H1 (cell line): ENCODE results near the gene ANKRD34B. TPM values are rescaled to one million over a fixed set of nuclear protein-coding genes. Genes with fewer than 3 reads are reported as not detected.
"Not testable (repeated sequence)": the region's sequence is repeated elsewhere in the genome, so short reads cannot be mapped to it uniquely, and the experiment has no call there.

ENCODE experiments used
- CTCF ChIA-PET: fragments of 300-600 bp; sonication (Branson Sonifier 250); formaldehyde crosslinking; loops from one replicate; lab custom pipeline; 2021; ENCODE audit not compliant: partially characterized antibody; lab: Charles Lee
- POLR2A ChIA-PET: fragments of 300-600 bp; sonication (Branson Sonifier 250); formaldehyde crosslinking; loops from one replicate; lab custom pipeline; 2021; ENCODE audit warnings: inconsistent platforms; ENCODE audit not compliant: partially characterized antibody; lab: Charles Lee
- DNase-seq, 2 experiments: peaks; one replicate each; pipeline versions ENCODE4 v3.0.0 to v3.0.0-alpha.2; 2010 to 2022; ENCODE audit warnings: low spot score in 2 of 2, low read depth in 1 of 2, mixed read lengths in 1 of 2
- FAIRE-seq: peaks from 2 replicates; lab custom pipeline; 2011; peaks lifted over from hg19 to GRCh38; lab: Jason Lieb, UNC
- H2AFZ ChIP-seq: 2 replicates; pipeline ENCODE4 v1.8.1; 2012; ENCODE audit warnings: low read length, inconsistent platforms
- H2AK5ac ChIP-seq: 2 replicates; pipeline ENCODE4 v1.6.1; 2013; ENCODE audit warnings: low read depth, low read length
- H2BK120ac ChIP-seq: replicated peaks from 2 replicates; pipeline ENCODE3; 2013; ENCODE audit warnings: low read depth, low read length, inconsistent platforms
- H2BK12ac ChIP-seq: 2 replicates; pipeline ENCODE4 v1.6.1; 2013; ENCODE audit warnings: low read depth, low read length
- H2BK15ac ChIP-seq: 2 replicates; pipeline ENCODE4 v1.6.1; 2013; ENCODE audit warnings: low read length
- H2BK20ac ChIP-seq: 2 replicates; pipeline ENCODE4 v1.6.1; 2013; ENCODE audit warnings: low read length
- H2BK5ac ChIP-seq: 2 replicates; pipeline ENCODE4 v1.6.1; 2013; ENCODE audit warnings: low read depth, low read length
- H3K14ac ChIP-seq: 2 replicates; pipeline ENCODE4 v1.6.1; 2013; ENCODE audit warnings: inconsistent platforms; ENCODE audit not compliant: insufficient read length
- H3K18ac ChIP-seq: 2 replicates; pipeline ENCODE4 v1.6.1; 2013; ENCODE audit warnings: low read length; ENCODE audit errors: extremely low read depth
- H3K23ac ChIP-seq: 2 replicates; pipeline ENCODE4 v1.6.1; 2013; ENCODE audit warnings: inconsistent platforms; ENCODE audit not compliant: insufficient read length
- H3K23me2 ChIP-seq: 2 replicates; pipeline ENCODE4 v1.6.1; 2013; ENCODE audit warnings: low read depth, low read length
- H3K27ac ChIP-seq: 2 replicates; pipeline ENCODE4 v1.6.1; 2011; ENCODE audit warnings: low read depth, low read length, inconsistent platforms
- H3K27me3 ChIP-seq, 4 experiments: replicated peaks in 1 of 4; 1 replicate in 1 of 4; 2 replicates in 3 of 4; pipeline versions ENCODE4 v1.6.1 to v1.8.1; 2011 to 2013; ENCODE audit warnings: low read length in 3 of 4, mild to moderate bottlenecking in 3 of 4, inconsistent platforms in 2 of 4, mixed read lengths in 2 of 4, moderate library complexity in 1 of 4; ENCODE audit not compliant: control insufficient read depth in 3 of 4, insufficient read depth in 3 of 4; ENCODE audit errors: extremely low read depth in 1 of 4
- H3K36me3 ChIP-seq, 4 experiments: 2 replicates each; pipeline versions ENCODE4 v1.6.1 to v1.8.1; 2011 to 2013; ENCODE audit warnings: mild to moderate bottlenecking in 4 of 4, low read length in 3 of 4, moderate library complexity in 2 of 4, control low read depth in 1 of 4, inconsistent platforms in 1 of 4; ENCODE audit not compliant: insufficient read depth in 4 of 4, control insufficient read depth in 2 of 4
- H3K4ac ChIP-seq: replicated peaks from 2 replicates; pipeline ENCODE3; 2013; ENCODE audit warnings: low read length, low read depth, mixed read lengths, inconsistent platforms; ENCODE audit not compliant: insufficient read length
- H3K4me1 ChIP-seq, 4 experiments: replicated peaks in 1 of 4; 1 replicate in 1 of 4; 2 replicates in 3 of 4; pipeline versions ENCODE4 v1.6.1 to v1.8.1; 2011 to 2013; ENCODE audit warnings: low read length in 3 of 4, inconsistent platforms in 2 of 4, mixed read lengths in 1 of 4; ENCODE audit not compliant: insufficient read depth in 4 of 4, control insufficient read depth in 3 of 4
- H3K4me2 ChIP-seq, 2 experiments: 2 replicates each; pipeline versions ENCODE4 v1.6.1 to v1.8.1; 2011 to 2013; ENCODE audit warnings: low read depth in 2 of 2, low read length in 2 of 2, control low read depth in 1 of 2, inconsistent platforms in 1 of 2, mild to moderate bottlenecking in 1 of 2; ENCODE audit not compliant: insufficient read depth in 1 of 2
- H3K4me3 ChIP-seq, 4 experiments: fragments of 200-600, 300-600 bp in 1 of 4; sonication (generic), shearing (Covaris generic), sonication (Bioruptor Twin) in 1 of 4; 2 replicates each; pipeline versions ENCODE4 v1.5.1 to v1.8.1; 2011 to 2016; ENCODE audit warnings: low read length in 4 of 4, low read depth in 3 of 4, control low read depth in 2 of 4, inconsistent platforms in 2 of 4, mild to moderate bottlenecking in 2 of 4, mixed read lengths in 1 of 4, moderate library complexity in 1 of 4; ENCODE audit not compliant: insufficient read depth in 2 of 4; ENCODE audit errors: extremely low read depth in 1 of 4
- H3K56ac ChIP-seq: replicated peaks from 2 replicates; pipeline ENCODE3; 2013; ENCODE audit warnings: low read depth, mild to moderate bottlenecking, mixed read lengths, low read length, inconsistent platforms; ENCODE audit not compliant: insufficient read length
- H3K79me1 ChIP-seq: 2 replicates; pipeline ENCODE4 v1.6.1; 2013; ENCODE audit warnings: low read depth, low read length, control low read depth
- H3K79me2 ChIP-seq, 2 experiments: 2 replicates each; pipeline versions ENCODE4 v1.6.1 to v1.8.1; 2012 to 2013; ENCODE audit warnings: low read length in 2 of 2, mild to moderate bottlenecking in 2 of 2, inconsistent platforms in 1 of 2; ENCODE audit not compliant: insufficient read depth in 2 of 2, control insufficient read depth in 1 of 2
- H3K9ac ChIP-seq, 4 experiments: replicated peaks in 1 of 4; 1 replicate in 1 of 4; 2 replicates in 3 of 4; pipeline versions ENCODE4 v1.6.1 to v1.8.1; 2011 to 2013; ENCODE audit warnings: low read depth in 3 of 4, low read length in 3 of 4, control low read depth in 2 of 4, mild to moderate bottlenecking in 2 of 4, moderate library complexity in 2 of 4, inconsistent platforms in 1 of 4; ENCODE audit errors: extremely low read depth in 1 of 4
- H3K9me3 ChIP-seq, 2 experiments: 2 replicates each; pipeline versions ENCODE4 v1.6.1 to v1.8.1; 2012 to 2013; ENCODE audit warnings: mild to moderate bottlenecking in 2 of 2, moderate library complexity in 2 of 2, control low read depth in 1 of 2, inconsistent platforms in 1 of 2, low read depth in 1 of 2, low read length in 1 of 2, mixed read lengths in 1 of 2; ENCODE audit not compliant: insufficient read depth in 2 of 2
- H4K20me1 ChIP-seq, 2 experiments: replicated peaks in 1 of 2; 2 replicates each; pipeline versions ENCODE3 to v1.8.1; 2011 to 2013; ENCODE audit warnings: inconsistent platforms in 2 of 2, low read length in 2 of 2, mild to moderate bottlenecking in 1 of 2; ENCODE audit not compliant: insufficient read depth in 2 of 2, control insufficient read depth in 1 of 2
- H4K5ac ChIP-seq: 2 replicates; pipeline ENCODE4 v1.6.1; 2013; ENCODE audit warnings: low read length, low read depth, mixed read lengths, inconsistent platforms; ENCODE audit not compliant: insufficient read length
- H4K8ac ChIP-seq: 2 replicates; pipeline ENCODE4 v1.8.0; 2013; ENCODE audit warnings: mild to moderate bottlenecking, moderate library complexity, low read length, inconsistent platforms; ENCODE audit not compliant: insufficient read depth; ENCODE audit errors: extremely low read depth
- H4K91ac ChIP-seq: replicated peaks from 2 replicates; pipeline ENCODE3; 2013; ENCODE audit warnings: low read length, mixed read lengths, inconsistent platforms; ENCODE audit not compliant: insufficient read length
- ASH2L ChIP-seq: fragments of 200-600, 300-600 bp; sonication (generic); IDR thresholded peaks from one replicate; pipeline ENCODE4 v1.7.1; 2017; ENCODE audit warnings: low read length
- CHD2 ChIP-seq: IDR thresholded peaks from 2 replicates; pipeline ENCODE4 v1.6.1; 2012; ENCODE audit warnings: low read length, improper control_type of control experiment
- CREB1 ChIP-seq: IDR thresholded peaks from 2 replicates; pipeline ENCODE4 v1.6.1; 2012; ENCODE audit warnings: inconsistent platforms
- JUN ChIP-seq: IDR thresholded peaks from 2 replicates; pipeline ENCODE4 v1.6.1; 2011; ENCODE audit warnings: low read depth, mild to moderate bottlenecking, improper control_type of control experiment, low read length
- KDM5A ChIP-seq: fragments of 200-600 bp; IDR thresholded peaks from 2 replicates; pipeline ENCODE4 v1.7.1; 2012; ENCODE audit warnings: mild to moderate bottlenecking, low read length, inconsistent platforms, mixed read lengths
- RXRA ChIP-seq: IDR thresholded peaks from 2 replicates; pipeline ENCODE4 v1.6.1; 2011; ENCODE audit warnings: low read depth, mild to moderate bottlenecking, low read length, moderate library complexity; ENCODE audit not compliant: insufficient read depth
- SIRT6 ChIP-seq: IDR thresholded peaks from one replicate; pipeline ENCODE4 v1.7.1; 2012; ENCODE audit warnings: low read length, inconsistent platforms
- WGBS, 2 experiments: shearing (Covaris generic) in 1 of 2; methylation state at CpG; one replicate each; pipeline versions ENCODE4 v1.1.6 to v1.1.7; 2013 to 2015; ENCODE audit warnings: low lambda C conversion rate in 2 of 2, mixed read lengths in 2 of 2, inconsistent platforms in 1 of 2, low coverage in 1 of 2, missing lambda C conversion rate in 1 of 2; ENCODE audit not compliant: insufficient replicate concordance in 2 of 2, insufficient coverage in 1 of 2, insufficient read length in 1 of 2; ENCODE audit errors: extremely low coverage in 1 of 2, missing lambda C conversion rate in 1 of 2; 5-methylcytosine and 5-hydroxymethylcytosine counted together
- polyA plus RNA-seq, 7 experiments: library from polyadenylated mRNA; depleted of rRNA in 3 of 7; stranded (reverse) in 5 of 7; unstranded in 2 of 7; fragments of >200 nt in 5 of 7; fragments of 200-250 nt in 2 of 7; gene quantifications; 1 replicate in 5 of 7; 2 replicates in 1 of 7; 4 replicates in 1 of 7; pipeline versions ENCODE4 v1.2.1 to v1.2.3, GENCODE V29; 2011 to 2013; ENCODE audit warnings: missing spikeins in 2 of 7, mixed read lengths in 2 of 7
- total RNA-seq: library from RNA; stranded (reverse); fragmentation: NEBNext Ultra II Directional; extraction: Animal tissue kit (Norgen Biotek cat#: 25700); gene quantifications from 2 replicates; pipeline ENCODE4 v1.2.1, GENCODE V29; 2021

The ANKRD34B gene
- total and polyA plus RNA-seq, 2 of the 8 experiments (the other 6 are each of a cell fraction or from before 2014, with no cell fraction given), result 1.5 to 6.3 TPM

DNA sequence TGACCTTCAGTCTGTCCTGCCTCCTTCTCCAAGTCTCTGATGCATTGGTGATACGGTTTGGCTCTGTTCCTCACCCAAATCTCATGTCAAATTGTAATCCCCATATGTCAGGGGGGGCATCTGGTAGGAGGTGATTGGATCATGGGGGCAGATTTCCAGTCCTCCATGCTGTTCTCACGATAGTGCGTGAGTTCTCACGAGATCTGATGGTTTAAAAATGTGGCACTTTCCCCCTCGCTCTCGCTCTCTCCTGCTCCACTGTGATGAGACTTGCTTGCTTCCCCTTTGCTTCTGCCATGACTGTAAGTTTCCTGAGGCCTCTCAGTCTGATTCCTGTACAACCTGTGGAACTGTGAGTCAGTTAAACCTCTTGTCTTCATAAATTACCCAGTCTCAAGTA, 14.7 kb upstream of the ANKRD34B start (continued):
- TF ChIP-seq CREB1 (no peak), SIRT6 (no peak), CHD2 (no peak), RXRA (no peak), ASH2L (no peak), KDM5A (no peak), JUN (no peak)

DNA sequence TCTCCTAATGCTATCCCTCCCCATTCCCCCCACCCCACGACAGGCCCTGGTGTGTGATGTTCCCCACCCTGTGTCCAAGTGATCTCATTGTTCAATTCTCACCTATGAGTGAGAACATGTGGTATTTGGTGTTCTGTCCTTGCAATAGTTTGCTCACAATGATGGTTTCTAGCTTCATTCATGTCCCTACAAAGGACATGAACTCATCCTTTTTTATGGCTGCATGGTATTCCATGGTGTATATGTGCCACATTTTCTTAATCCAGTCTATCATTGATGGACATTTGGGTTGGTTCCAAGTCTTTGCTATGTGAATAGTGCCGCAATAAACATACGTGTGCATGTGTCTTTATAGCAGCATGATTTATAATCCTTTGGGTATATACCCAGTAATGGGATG, 10.2 kb upstream of the ANKRD34B start:
- H3K14ac ChIP-seq, H2AK5ac ChIP-seq, H2BK120ac ChIP-seq, H3K4me3 ChIP-seq, H3K9me3 ChIP-seq, H3K23ac ChIP-seq, H3K27me3 ChIP-seq, H4K91ac ChIP-seq, H2BK5ac ChIP-seq, FAIRE-seq, H3K23me2 ChIP-seq, H4K8ac ChIP-seq, H3K4me1 ChIP-seq, H3K79me1 ChIP-seq, H3K4me2 ChIP-seq, CTCF ChIA-PET, H3K56ac ChIP-seq, H3K4ac ChIP-seq, DNase-seq, POLR2A ChIA-PET, H2AFZ ChIP-seq, H2BK20ac ChIP-seq, H2BK12ac ChIP-seq, H4K20me1 ChIP-seq, H3K36me3 ChIP-seq, H2BK15ac ChIP-seq, H3K27ac ChIP-seq, H3K18ac ChIP-seq, H3K9ac ChIP-seq, H3K79me2 ChIP-seq, H4K5ac ChIP-seq: not testable (repeated sequence)
- 100% methylated on average over 2 of the region's 3 CpGs; no CpG with 5 or more reads in 1 of the 2 experiments for WGBS, 2 experiments
